Fibroblast of the aortic adventitia (primary cell): ENCODE data around the gene PRR36. TPM values are rescaled to one million over a fixed set of nuclear protein-coding genes. Genes with fewer than 3 reads are reported as not detected.

Experiments used
- DNase-seq: peaks from one replicate; pipeline ENCODE4 v3.0.0-alpha.2; 2010; ENCODE audit warnings: low read depth
- H3K4me3 ChIP-seq: 2 replicates; pipeline ENCODE4 v1.5.1; 2011; ENCODE audit warnings: low read depth, mild to moderate bottlenecking, control low read depth, low read length, moderate library complexity
- total RNA-seq: library from RNA; depleted of rRNA; stranded (reverse); fragments of >200 nt; gene quantifications from 2 replicates; pipeline ENCODE4 v1.2.3, GENCODE V29; 2012; ENCODE audit warnings: low replicate concordance
- TF ChIP-seq, protein P1 (sequence below): IDR thresholded peaks from 2 replicates; pipeline ENCODE4 v1.5.1; 2011; ENCODE audit warnings: mild to moderate bottlenecking, low read length, control low read depth, inconsistent platforms; ENCODE audit not compliant: insufficient read depth

Gene PRR36
- total RNA-seq, 1 donor: 0.09 TPM

DNA sequence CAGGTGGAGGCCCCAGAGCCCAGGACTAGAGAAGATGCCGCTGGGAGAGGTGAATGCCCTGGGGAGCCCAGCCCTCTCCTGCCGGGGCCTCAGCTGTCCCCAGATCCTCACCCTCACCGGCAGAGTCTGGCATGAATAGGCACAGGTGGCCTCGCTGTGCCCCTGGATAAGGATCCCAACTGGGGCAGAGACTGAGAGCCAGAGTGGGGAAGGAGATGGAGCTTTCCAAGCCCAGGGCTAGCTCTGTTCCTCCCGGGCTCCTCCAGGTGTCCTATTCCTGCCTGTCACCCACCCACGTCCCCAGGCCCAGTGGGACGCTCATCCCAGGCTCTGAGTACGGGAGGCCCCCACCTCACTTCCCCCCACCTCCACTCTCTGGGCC lies 16.5 kb downstream of the PRR36 start:
- DNase-seq: no peak
- H3K4me3 ChIP-seq: no peak overlapping the region

DNA sequence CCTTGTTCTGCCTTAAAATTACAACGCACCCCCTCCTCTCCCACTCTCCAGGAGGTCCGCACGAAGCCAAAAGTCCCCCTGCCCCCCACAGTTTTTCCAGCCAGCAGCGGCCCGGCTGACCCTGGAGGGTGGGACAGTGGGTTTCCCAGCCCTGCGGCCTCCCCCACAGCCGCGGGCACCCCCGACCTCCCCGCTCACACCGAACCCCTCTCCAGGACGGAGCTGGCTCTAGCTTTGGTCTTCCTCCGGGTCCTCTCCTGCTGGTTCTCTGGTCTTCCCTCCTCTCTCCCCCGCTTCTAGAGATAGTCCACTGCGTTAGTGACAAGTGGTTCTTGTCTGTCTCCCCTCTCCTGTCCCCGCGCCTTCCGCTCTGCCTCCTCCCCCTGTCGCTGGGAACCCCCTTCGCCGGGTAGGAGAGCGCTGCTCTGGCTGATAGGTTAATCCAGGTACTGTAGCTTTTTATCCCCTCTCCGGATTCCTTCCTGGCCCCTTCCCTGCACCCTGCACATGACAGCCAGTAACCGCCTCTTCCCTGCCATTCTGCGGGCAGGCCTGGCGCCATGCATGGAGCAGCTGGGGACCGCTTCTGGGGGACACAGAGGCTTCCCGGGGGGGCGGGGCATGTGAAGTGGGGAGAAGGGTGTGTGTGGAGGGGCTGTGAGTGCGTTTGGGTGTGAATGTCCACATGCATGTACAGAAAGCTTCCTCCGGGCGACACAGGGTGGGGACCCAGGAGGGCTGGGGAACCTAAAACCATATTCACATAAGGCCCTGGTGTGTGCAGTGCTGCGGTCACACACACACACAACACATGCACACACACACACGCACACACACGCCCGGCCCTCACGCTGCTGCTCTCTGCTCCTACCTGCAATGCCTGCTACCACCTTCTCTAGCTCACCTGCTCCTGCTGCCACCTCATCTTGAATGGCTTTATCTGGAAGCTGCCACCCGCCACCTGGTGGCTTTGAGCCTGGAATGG lies 17.2 kb downstream of the PRR36 start:
- TF ChIP-seq, protein P1, sequence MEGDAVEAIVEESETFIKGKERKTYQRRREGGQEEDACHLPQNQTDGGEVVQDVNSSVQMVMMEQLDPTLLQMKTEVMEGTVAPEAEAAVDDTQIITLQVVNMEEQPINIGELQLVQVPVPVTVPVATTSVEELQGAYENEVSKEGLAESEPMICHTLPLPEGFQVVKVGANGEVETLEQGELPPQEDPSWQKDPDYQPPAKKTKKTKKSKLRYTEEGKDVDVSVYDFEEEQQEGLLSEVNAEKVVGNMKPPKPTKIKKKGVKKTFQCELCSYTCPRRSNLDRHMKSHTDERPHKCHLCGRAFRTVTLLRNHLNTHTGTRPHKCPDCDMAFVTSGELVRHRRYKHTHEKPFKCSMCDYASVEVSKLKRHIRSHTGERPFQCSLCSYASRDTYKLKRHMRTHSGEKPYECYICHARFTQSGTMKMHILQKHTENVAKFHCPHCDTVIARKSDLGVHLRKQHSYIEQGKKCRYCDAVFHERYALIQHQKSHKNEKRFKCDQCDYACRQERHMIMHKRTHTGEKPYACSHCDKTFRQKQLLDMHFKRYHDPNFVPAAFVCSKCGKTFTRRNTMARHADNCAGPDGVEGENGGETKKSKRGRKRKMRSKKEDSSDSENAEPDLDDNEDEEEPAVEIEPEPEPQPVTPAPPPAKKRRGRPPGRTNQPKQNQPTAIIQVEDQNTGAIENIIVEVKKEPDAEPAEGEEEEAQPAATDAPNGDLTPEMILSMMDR: no peak
- no peak for DNase-seq
- no peak overlapping the region for H3K4me3 ChIP-seq

More for the DNA sequence above, 16.5 kb downstream of the PRR36 start:
- TF ChIP-seq, protein P1: no peak

DNA sequence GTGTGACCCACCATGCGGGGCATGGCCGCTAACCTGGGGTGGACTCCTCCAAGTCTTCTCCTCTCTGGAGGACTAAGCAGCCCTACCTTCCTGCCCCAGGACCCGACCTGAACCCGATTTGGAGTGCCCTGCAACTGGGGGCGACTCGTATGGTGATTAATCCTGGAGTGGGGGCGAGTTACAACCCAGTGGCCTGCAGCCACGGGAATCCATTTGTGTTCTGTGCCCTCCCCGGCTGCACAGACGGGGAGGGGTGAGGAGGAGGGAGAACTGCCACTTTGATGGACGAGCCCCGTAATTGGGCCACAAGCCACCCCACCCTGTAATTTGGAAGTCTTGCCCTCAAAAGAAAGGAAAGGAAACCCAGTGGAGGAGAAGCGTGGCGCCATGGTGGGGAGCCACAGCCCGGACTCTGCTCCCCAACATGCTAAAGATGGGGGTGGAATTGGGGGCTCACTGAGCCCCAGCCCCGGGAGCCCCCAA lies 18.0 kb downstream of the PRR36 start:
- no peak for DNase-seq
- TF ChIP-seq, protein P1: no peak

DNA sequence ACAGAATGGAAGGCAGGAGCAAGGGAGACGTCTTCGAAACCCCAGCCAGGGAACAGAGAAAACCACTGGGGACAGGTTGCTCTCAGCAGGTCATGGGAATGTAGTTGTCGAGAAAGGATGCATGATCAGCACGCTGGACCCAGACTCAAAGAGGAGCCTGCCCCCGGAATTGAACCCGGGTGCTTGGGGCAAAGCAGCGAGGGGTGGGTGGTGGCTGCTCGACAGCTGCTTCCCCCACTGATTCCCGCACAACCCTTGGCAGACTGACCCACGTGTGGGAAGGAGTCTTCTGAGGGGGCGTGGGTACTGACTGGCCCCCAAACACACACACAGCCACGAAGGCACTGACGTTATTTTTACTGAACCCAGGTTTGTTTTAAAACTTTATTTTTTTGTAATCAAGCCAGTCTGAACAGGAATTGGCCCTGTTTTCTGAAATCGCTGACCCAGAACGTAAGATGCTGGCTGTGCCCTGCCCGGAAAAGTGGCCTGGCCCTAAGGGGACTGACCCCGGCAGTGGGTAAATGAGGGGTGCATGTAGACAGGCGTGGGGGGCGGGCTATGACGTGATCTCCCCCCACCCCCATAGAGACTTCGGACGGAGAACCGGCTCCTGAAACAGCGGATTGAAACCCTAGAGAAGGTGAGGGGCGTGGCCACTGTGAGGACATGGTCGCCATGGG lies 18.6 kb downstream of the PRR36 start:
- TF ChIP-seq, protein P1: no peak
- H3K4me3 ChIP-seq: no peak overlapping the region
- DNase-seq: no peak

More for the DNA sequence above, 18.0 kb downstream of the PRR36 start:
- H3K4me3 ChIP-seq: no peak overlapping the region

DNA sequence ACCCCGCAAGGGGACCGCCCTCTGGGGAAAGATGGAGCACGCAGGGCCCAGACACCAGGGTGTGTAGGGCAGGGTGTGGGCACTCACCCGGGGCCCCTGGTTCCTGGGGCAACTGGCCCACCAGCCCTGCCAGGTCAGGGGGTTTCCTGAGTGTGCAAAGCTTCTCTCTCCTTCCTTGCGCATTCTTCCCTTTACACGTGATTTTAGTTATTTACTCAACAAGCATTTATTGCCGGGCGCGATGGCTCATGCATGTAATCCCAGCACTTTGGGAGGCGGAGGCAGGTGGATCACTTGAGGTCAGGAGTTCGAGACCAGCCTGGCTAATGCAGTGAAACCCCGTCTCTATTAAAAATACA lies 20.4 kb downstream of the PRR36 start:
- H3K4me3 ChIP-seq: no peak overlapping the region
- TF ChIP-seq, protein P1: no peak
- no peak for DNase-seq

DNA sequence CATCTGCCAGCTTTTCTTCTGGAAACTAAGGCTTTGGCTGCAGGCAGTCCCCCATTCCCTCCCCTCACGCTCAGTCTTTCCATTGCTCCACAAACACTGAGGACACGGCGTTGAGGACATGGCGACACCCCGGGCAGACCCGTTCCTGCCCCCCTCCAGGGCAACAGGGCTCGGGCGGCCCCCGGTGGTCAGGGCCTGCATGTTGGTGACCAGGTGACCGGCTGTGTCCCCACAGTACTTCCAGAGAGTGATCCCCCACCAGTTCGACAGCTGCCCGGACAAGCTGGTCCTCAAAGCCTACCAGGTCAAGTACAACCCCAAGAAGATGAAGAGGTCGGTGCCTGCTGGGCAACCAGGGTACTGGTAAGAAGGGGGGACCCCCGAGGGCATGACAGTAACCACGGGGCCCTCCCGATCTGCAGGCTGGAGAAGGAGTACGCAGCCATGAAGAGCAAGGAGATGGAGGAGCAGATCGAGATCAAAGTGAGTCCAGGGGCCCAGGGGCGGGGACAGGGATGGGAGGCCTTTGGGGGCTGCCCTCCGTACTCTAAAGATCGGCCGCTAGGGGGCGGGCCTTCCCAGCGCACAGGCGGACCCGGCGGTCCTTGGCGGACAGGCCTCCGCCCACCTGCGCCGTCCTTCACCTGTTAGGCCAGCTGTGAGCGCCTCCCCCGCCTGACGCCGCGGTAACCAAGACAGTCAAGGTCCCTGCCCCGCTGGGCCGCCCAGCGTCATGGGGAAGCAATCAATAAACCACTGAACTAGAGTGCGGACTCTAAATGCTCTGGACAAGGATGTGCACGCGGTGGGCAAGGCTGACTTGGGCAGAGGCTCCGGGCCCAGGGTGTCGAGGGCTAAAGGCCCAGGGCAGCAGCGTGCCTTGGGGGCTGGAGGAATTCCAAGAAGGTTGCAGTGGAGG lies 21.1 kb downstream of the PRR36 start:
- TF ChIP-seq, protein P1: peak; percentile 77
- no peak overlapping the region for H3K4me3 ChIP-seq
- DNase-seq: peak; percentile 48
